Erythroblast (primary cell): ENCODE measurements around the gene PLXND1.
A peak's percentile ranks its signal among the peaks of the same experiment; 100 is the strongest.
"Not testable (repeated sequence)": the region's sequence is repeated elsewhere in the genome, so short reads cannot be mapped to it uniquely, and the experiment has no call there.

ENCODE experiments used
- DNase-seq, 2 experiments: peaks; one replicate each; lab custom pipeline; 2025; lab: John Stamatoyannopoulos, UW
- GATA1 ChIP-seq: IDR thresholded peaks from 2 replicates; pipeline ENCODE4 v1.6.1; 2011; ENCODE audit warnings: low read depth, mild to moderate bottlenecking, control low read depth, low read length, moderate library complexity
- POLR2A ChIP-seq: IDR thresholded peaks from 2 replicates; pipeline ENCODE4 v1.6.1; 2011; ENCODE audit warnings: mild to moderate bottlenecking, low read length

Gene PLXND1, protein sequence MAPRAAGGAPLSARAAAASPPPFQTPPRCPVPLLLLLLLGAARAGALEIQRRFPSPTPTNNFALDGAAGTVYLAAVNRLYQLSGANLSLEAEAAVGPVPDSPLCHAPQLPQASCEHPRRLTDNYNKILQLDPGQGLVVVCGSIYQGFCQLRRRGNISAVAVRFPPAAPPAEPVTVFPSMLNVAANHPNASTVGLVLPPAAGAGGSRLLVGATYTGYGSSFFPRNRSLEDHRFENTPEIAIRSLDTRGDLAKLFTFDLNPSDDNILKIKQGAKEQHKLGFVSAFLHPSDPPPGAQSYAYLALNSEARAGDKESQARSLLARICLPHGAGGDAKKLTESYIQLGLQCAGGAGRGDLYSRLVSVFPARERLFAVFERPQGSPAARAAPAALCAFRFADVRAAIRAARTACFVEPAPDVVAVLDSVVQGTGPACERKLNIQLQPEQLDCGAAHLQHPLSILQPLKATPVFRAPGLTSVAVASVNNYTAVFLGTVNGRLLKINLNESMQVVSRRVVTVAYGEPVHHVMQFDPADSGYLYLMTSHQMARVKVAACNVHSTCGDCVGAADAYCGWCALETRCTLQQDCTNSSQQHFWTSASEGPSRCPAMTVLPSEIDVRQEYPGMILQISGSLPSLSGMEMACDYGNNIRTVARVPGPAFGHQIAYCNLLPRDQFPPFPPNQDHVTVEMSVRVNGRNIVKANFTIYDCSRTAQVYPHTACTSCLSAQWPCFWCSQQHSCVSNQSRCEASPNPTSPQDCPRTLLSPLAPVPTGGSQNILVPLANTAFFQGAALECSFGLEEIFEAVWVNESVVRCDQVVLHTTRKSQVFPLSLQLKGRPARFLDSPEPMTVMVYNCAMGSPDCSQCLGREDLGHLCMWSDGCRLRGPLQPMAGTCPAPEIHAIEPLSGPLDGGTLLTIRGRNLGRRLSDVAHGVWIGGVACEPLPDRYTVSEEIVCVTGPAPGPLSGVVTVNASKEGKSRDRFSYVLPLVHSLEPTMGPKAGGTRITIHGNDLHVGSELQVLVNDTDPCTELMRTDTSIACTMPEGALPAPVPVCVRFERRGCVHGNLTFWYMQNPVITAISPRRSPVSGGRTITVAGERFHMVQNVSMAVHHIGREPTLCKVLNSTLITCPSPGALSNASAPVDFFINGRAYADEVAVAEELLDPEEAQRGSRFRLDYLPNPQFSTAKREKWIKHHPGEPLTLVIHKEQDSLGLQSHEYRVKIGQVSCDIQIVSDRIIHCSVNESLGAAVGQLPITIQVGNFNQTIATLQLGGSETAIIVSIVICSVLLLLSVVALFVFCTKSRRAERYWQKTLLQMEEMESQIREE (N-terminal part only)

GRCh38 chr3:129606636-129607390 lies at the start of gene PLXND1:
PLXND1 (minus strand) TSS chr3:129606676; CDS start chr3:129606639, 37 bp downstream.
- TF ChIP-seq POLR2A (peak; percentile 53), GATA1 (no peak)
- DNase-seq, result peak; percentile 71

- no peak for TF ChIP-seq GATA1
- TF ChIP-seq POLR2A, result no peak
- DNase-seq, result peak; percentile 12 to 61
These were observed 48.8 kb upstream of the PLXND1 start for GRCh38 chr3:129655291-129655700.

- DNase-seq, result no peak
- TF ChIP-seq GATA1 (no peak), POLR2A (no peak)
These were observed 47.7 kb upstream of the PLXND1 start for GRCh38 chr3:129654131-129654530.

- TF ChIP-seq POLR2A (no peak), GATA1 (no peak)
- DNase-seq, result no peak
These were observed 46.5 kb upstream of the PLXND1 start for GRCh38 chr3:129653019-129653418.

GRCh38 chr3:129651435-129652202 lies 45.1 kb upstream of the PLXND1 start:
- no peak for DNase-seq
- no peak for TF ChIP-seq POLR2A
- TF ChIP-seq GATA1, result no peak

GRCh38 chr3:129650256-129650872 lies 43.9 kb upstream of the PLXND1 start:
- TF ChIP-seq POLR2A (no peak), GATA1 (no peak)
- DNase-seq, result peak; percentile 73 to 80

DNA sequence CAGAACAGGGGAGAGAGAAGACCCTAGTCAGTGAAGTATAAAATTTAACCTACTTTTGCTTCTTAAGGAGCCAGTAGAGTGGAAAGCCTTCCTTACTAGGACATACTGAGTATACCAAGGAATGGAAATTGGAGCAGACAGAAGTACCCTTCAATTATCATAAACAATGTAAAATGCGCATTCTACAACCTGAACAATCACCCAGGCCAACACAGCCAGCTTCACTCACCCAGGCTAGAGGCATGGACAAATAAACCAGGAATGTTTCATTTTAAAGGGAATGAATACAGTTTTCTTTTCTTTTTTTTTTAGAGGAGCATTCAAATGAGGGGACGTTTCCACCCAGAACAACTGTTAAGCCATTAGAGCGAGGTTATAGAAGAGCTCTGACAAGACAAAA lies 41.9 kb upstream of the PLXND1 start:
- no peak for DNase-seq
- TF ChIP-seq GATA1 (no peak), POLR2A (no peak)

GRCh38 chr3:129645286-129645685 lies 38.8 kb upstream of the PLXND1 start:
- DNase-seq, result no peak
- TF ChIP-seq POLR2A (no peak), GATA1 (no peak)

- DNase-seq, result no peak
These were observed 38.4 kb upstream of the PLXND1 start for GRCh38 chr3:129644836-129645235.

DNA sequence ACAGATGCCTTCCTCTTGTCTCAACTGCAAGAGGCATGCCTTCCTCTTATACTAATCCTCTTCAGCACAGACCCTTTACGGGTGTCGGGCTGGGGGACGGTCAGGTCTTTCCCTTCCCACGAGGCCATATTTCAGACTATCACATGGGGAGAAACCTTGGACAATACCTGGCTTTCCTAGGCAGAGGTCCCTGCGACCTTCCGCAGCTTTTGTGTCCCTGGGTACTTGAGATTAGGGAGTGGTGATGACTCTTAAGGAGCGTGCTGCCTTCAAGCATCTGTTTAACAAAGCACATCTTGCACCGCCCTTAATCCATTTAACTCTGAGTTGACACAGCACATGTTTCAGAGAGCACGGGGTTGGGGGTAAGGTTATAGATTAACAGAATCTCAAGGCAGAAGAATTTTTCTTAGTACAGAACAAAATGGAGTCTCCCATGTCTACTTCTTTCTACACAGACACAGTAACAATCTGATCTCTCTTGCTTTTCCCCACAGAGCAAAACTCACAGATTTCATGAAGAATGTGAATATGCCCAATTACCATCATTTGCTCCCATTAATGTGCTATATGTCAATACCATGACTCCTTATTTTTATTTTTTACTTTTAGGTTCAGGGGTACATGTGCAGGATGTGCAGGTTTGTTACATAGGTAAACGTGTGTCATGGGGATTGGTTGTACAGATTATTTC lies 35.2 kb upstream of the PLXND1 start:
- not testable (repeated sequence) for DNase-seq

More at GRCh38 chr3:129644836-129645235, 38.4 kb upstream of the PLXND1 start:
- no peak for TF ChIP-seq GATA1
- TF ChIP-seq POLR2A, result no peak

- not testable (repeated sequence) for DNase-seq
These were observed 34.5 kb upstream of the PLXND1 start for GRCh38 chr3:129640985-129641384.

DNA sequence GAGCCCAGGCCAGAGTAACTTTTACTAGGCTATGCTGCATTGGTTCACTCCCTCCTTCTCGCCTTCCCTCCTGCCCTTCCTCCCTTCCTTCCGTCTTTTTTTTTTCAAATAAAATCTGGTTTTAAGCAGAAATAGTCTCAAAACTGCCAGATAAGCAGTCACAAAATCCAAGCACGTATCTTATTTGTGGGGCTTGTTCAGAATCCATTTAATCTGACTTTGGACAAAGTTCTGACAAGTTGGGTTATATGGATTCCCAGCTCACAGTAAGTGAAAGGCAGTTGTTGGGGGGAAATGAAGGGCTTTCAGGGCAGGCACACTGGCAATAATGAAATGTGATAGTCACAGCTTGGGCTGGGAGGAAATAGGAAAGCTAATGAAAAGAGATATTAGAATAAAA lies 32.0 kb upstream of the PLXND1 start:
- no peak for DNase-seq
- TF ChIP-seq POLR2A, result no peak
- no peak for TF ChIP-seq GATA1
